ENCODE results near the gene NOP53. TPM values are rescaled to one million over a fixed set of nuclear protein-coding genes. Genes with fewer than 3 reads are reported as not detected.

NOP53 gene
- total RNA-seq, 1 donor from 2014 or later = 290 TPM

DNA sequence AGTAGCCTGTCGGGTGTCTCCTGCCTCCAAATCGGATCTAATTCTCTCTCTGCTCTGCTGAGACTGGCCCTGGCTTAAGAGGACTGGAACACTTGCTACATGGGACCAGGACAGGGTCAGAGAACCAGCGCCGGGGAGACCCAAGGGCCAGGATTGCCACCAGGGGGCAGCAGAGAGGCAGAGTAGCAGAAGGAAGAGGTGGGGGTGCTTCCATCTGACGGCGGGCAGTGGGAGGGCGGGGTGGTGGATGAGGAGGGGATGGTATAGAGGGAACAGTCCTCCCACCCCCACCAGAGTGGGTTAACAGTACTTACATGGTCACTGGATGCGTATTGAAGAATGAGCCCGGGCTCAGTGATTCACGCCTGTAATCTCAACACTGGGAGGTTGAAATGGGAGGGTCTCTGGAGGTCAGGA, 45.1 kb downstream of the NOP53 start:
- peaks cover 6% of the 10 kb centered on the region for H3K4me1 Mint-ChIP-seq
- TF ChIP-seq, protein P1, sequence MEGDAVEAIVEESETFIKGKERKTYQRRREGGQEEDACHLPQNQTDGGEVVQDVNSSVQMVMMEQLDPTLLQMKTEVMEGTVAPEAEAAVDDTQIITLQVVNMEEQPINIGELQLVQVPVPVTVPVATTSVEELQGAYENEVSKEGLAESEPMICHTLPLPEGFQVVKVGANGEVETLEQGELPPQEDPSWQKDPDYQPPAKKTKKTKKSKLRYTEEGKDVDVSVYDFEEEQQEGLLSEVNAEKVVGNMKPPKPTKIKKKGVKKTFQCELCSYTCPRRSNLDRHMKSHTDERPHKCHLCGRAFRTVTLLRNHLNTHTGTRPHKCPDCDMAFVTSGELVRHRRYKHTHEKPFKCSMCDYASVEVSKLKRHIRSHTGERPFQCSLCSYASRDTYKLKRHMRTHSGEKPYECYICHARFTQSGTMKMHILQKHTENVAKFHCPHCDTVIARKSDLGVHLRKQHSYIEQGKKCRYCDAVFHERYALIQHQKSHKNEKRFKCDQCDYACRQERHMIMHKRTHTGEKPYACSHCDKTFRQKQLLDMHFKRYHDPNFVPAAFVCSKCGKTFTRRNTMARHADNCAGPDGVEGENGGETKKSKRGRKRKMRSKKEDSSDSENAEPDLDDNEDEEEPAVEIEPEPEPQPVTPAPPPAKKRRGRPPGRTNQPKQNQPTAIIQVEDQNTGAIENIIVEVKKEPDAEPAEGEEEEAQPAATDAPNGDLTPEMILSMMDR (IDR thresholded peaks at IDR 0.05; ENCODE audit: unreplicated experiment) = peak; percentile 76
- H3K4me3 Mint-ChIP-seq = no peak overlapping the region
- peak; percentile 86 to 87 for DNase-seq (ENCODE audit: low spot score in 2 of 2, unreplicated experiment in 2 of 2)
- peaks cover 2% of the 10 kb centered on the region for H3K36me3 Mint-ChIP-seq
- H3K9me3 Mint-ChIP-seq = peaks cover 6% of the 10 kb centered on the region
- no peaks in the 10 kb centered on the region for H3K27me3 Mint-ChIP-seq (ENCODE audit: low read depth)
- no peak overlapping the region for H3K27ac Mint-ChIP-seq

DNA sequence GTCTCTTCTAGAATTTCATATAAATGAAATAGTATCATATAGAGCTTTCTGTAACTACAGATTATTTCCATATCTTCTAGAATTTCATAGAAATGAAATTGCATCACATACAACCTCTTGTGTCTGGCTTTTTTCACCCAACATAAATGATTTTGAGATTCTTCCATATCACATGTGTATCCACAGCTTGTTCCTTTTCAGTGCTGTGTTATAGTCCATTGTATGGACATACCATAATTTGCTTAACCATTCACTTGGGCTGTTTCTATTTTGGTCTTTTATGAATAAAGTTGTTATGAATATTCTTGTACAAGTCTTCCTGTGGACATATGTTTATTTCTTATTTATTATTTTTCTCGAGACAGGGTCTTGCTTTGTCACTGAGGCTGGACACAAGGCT, 47.3 kb downstream of the NOP53 start:
- no peaks in the 10 kb centered on the region for H3K27me3 Mint-ChIP-seq (ENCODE audit: low read depth)
- H3K4me3 Mint-ChIP-seq = no peak overlapping the region
- peaks cover 6% of the 10 kb centered on the region for H3K4me1 Mint-ChIP-seq
- peaks cover 2% of the 10 kb centered on the region for H3K36me3 Mint-ChIP-seq
- no peak for DNase-seq (ENCODE audit: low spot score in 2 of 2, unreplicated experiment in 2 of 2)
- H3K27ac Mint-ChIP-seq = no peak overlapping the region
- peaks cover 6% of the 10 kb centered on the region for H3K9me3 Mint-ChIP-seq
- TF ChIP-seq, protein P1 (IDR thresholded peaks at IDR 0.05; ENCODE audit: unreplicated experiment) = no peak

DNA sequence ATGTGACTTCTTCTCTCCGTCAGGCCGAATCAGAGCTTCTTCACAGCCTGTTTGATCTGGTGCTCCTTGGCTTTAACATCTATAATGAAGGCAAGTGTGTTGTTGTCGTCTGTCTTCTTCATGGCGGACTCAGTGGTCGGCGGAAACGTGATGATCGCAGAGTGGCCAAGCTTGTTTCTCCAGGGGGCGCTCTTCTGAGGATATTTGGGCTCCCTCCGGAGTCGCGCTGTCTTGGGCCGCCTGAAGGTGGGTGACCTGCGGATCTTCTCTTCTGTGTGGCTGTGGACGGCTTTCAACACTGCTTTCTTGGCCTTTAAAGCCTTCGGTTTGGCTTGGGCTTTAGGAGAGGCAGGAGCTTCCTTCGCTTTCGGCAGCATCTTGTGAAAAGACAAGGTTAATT, 49.2 kb downstream of the NOP53 start:
- Mint-ChIP-seq H3K27me3 (ENCODE audit: low read depth) (peaks cover 8% of the 10 kb centered on the region), H3K4me3 (no peak overlapping the region), H3K9me3 (peaks cover 6% of the 10 kb centered on the region), H3K27ac (no peak overlapping the region), H3K36me3 (no peaks in the 10 kb centered on the region), H3K4me1 (peaks cover 2% of the 10 kb centered on the region)
- TF ChIP-seq, protein P1 (IDR thresholded peaks at IDR 0.05; ENCODE audit: unreplicated experiment) = no peak
- no peak for DNase-seq (ENCODE audit: low spot score in 2 of 2, unreplicated experiment in 2 of 2)

DNA sequence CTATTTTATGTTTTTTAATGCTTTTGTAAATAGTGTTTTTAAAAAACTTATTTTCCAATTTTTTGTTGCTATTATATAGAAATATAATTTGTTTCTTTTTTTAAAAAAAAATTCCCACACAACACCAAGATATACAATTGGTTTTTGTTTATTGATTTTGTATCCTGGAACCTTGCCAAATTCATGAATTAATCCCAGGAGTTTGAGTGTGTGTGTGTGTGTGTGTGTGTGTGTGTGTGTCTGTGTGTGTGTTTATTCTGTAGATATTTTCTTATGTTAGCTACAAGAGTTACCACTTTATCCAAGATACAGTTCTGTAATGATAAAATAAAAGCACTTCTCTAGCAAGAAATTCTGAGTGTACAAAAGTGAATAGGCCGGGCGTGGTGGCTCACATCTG, 51.4 kb downstream of the NOP53 start:
- DNase-seq (ENCODE audit: low spot score in 2 of 2, unreplicated experiment in 2 of 2) = no peak
- H3K9me3 Mint-ChIP-seq = peaks cover 12% of the 10 kb centered on the region
- no peak overlapping the region for H3K4me3 Mint-ChIP-seq
- no peaks in the 10 kb centered on the region for H3K36me3 Mint-ChIP-seq
- no peak overlapping the region for H3K27ac Mint-ChIP-seq
- peaks cover 8% of the 10 kb centered on the region for H3K27me3 Mint-ChIP-seq (ENCODE audit: low read depth)
- TF ChIP-seq, protein P1 (IDR thresholded peaks at IDR 0.05; ENCODE audit: unreplicated experiment) = no peak
- H3K4me1 Mint-ChIP-seq = no peaks in the 10 kb centered on the region

DNA sequence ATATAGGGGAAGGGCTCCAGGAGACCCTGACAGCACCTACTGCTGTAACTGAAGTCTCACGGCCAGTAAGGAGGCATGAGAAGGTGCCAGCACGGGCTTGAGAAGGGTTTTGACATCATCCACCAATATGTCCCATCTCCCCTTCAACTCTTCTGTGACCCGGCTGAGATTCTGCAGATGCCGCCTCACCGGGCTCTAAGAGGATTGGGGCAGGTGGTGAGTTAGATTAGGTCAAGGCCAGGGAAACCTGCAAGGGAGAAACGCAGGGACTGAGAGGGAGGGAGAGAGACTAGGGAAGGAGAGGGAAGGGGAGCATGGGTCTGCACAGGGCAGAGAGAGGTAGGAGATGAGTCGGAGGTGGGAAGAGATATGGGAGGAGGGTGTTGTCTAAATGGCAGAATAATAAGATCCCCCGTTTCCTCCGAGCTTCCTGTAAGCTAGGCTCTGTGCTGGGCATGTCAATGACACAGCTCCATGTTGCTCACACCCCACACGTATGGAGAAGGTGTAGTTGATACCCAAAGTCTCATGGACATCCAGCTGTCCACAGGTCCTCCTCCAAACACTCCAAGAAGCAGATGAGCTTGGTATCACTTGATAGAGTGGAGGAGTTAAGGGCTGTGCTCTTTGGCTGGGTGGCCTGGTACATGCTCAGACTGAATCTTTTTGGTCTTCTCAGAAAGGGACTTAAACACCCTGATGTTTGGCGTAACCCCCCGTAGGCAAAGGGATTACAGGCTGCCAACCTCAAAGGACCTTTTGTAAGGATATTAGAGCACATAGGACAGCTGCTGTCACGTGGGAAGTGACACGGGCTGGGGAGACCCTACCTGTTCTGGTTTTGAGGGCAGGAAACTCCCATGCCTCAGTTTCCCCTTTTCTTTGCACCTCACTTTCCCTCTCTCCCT, 52.9 kb downstream of the NOP53 start:
- no peak overlapping the region for H3K4me3 Mint-ChIP-seq
- H3K36me3 Mint-ChIP-seq = no peaks in the 10 kb centered on the region
- no peak for DNase-seq (ENCODE audit: low spot score in 2 of 2, unreplicated experiment in 2 of 2)
- TF ChIP-seq, protein P1 (IDR thresholded peaks at IDR 0.05; ENCODE audit: unreplicated experiment) = no peak
- no peaks in the 10 kb centered on the region for H3K4me1 Mint-ChIP-seq
- peaks cover 8% of the 10 kb centered on the region for H3K27me3 Mint-ChIP-seq (ENCODE audit: low read depth)
- no peak overlapping the region for H3K27ac Mint-ChIP-seq
- peaks cover 6% of the 10 kb centered on the region for H3K9me3 Mint-ChIP-seq

All from mesothelial cell of epicardium (in vitro differentiated cells).